GM12878 (cell line): Measurements from ENCODE around the gene CORO1C. TPM values are rescaled to one million over a fixed set of nuclear protein-coding genes. Genes with fewer than 3 reads are reported as not detected.

Source experiments
- ATAC-seq: fragments of 200-7000 bp; cut with Tn5 transposase; 3 replicates; pipeline ENCODE4 v1.9.1; 2020; ENCODE audit warnings: mild to moderate bottlenecking, moderate library complexity
- BruUV-seq: library from RNA; stranded (reverse); fragments of 400-500 nt; replicated peaks from 2 replicates; lab custom pipeline; 2021; lab: Mats Ljungman, UMichigan
- CTCF ChIA-PET: fragments of 300-600 bp; sonication (Branson Sonifier 250); formaldehyde crosslinking; extraction: SDS; loops from one replicate; lab custom pipeline; 2021; ENCODE audit warnings: inconsistent platforms; lab: Yijun Ruan, JAX
- POLR2A ChIA-PET: fragments of 350-600 bp; formaldehyde crosslinking; extraction: SDS; loops from one replicate; lab custom pipeline; 2021; ENCODE audit warnings: inconsistent platforms; lab: Charles Lee
- RAD21 ChIA-PET: fragments of 300-600 bp; sonication (Branson Sonifier 250); formaldehyde crosslinking; loops from one replicate; lab custom pipeline; 2023; ENCODE audit warnings: antibody characterized with exemption; ENCODE audit not compliant: unreplicated experiment; lab: Charles Lee
- SMC1A ChIA-PET: fragments of 300-600 bp; sonication (Branson Sonifier 250); formaldehyde crosslinking; loops from one replicate; lab custom pipeline; 2023; ENCODE audit not compliant: unreplicated experiment, uncharacterized antibody; lab: Charles Lee
- DNase-seq: peaks from one replicate; pipeline ENCODE4 v3.0.0-alpha.2; 2011; ENCODE audit warnings: low read depth, low spot score
- FAIRE-seq: peaks from 3 replicates; lab custom pipeline; 2011; peaks lifted over from hg19 to GRCh38; lab: Jason Lieb, UNC
- H2AFZ ChIP-seq: 2 replicates; pipeline ENCODE4 v1.6.0; 2011; ENCODE audit warnings: low read depth, low read length, control low read depth; ENCODE audit not compliant: control insufficient read depth
- H3K27ac ChIP-seq: 2 replicates; pipeline ENCODE4 v1.5.1; 2011; ENCODE audit warnings: control low read depth; ENCODE audit not compliant: control insufficient read depth, insufficient read depth
- H3K27me3 ChIP-seq, 2 experiments: replicated peaks in 1 of 2; 2 replicates each; pipeline versions ENCODE4 v1.6.0 to v1.6.1; 2011; ENCODE audit warnings: low read length in 1 of 2; ENCODE audit not compliant: control insufficient read depth in 2 of 2, insufficient read depth in 2 of 2
- H3K36me3 ChIP-seq, 2 experiments: 2 replicates each; pipeline ENCODE4 v1.5.1; 2011; ENCODE audit warnings: low read length in 1 of 2; ENCODE audit not compliant: control insufficient read depth in 2 of 2, insufficient read depth in 2 of 2
- H3K4me1 ChIP-seq: 2 replicates; pipeline ENCODE4 v1.6.1; 2011; ENCODE audit warnings: mild to moderate bottlenecking, low read length, moderate library complexity, mixed read lengths; ENCODE audit not compliant: control insufficient read depth, insufficient read depth
- H3K4me2 ChIP-seq: 2 replicates; pipeline ENCODE4 v1.6.0; 2011; ENCODE audit warnings: control low read depth; ENCODE audit not compliant: control insufficient read depth, insufficient read depth
- H3K4me3 ChIP-seq: fragments of 200-600 bp; sonication (generic); 2 replicates; pipeline ENCODE4 v1.5.1; 2016
- H3K79me2 ChIP-seq: 2 replicates; pipeline ENCODE4 v1.6.0; 2011; ENCODE audit warnings: low read length; ENCODE audit not compliant: control insufficient read depth, insufficient read depth
- H3K9ac ChIP-seq: 2 replicates; pipeline ENCODE4 v1.8.0; 2011; ENCODE audit warnings: low read length, control low read depth, mixed read lengths; ENCODE audit not compliant: control insufficient read depth, insufficient read depth
- H3K9me3 ChIP-seq: replicated peaks from 3 replicates; pipeline ENCODE4 v1.5.1; 2011; ENCODE audit warnings: mild to moderate bottlenecking, low read length; ENCODE audit not compliant: control insufficient read depth, insufficient read depth
- H4K20me1 ChIP-seq: 2 replicates; pipeline ENCODE4 v1.6.0; 2011; ENCODE audit not compliant: control insufficient read depth, insufficient read depth
- CUX1 ChIP-seq: IDR thresholded peaks from 2 replicates; pipeline ENCODE4 v1.6.1; 2012; ENCODE audit warnings: improper control_type of control experiment, low read depth, low read length; ENCODE audit not compliant: insufficient replicate concordance
- DPF2 ChIP-seq: fragments of 450-650 bp; IDR thresholded peaks from 2 replicates; pipeline ENCODE4 v1.6.1; 2017; ENCODE audit warnings: mild to moderate bottlenecking
- IKZF2 ChIP-seq, 2 experiments: fragments of 450-650 bp; IDR thresholded peaks; 2 replicates each; pipeline ENCODE4 v1.6.1; 2017; ENCODE audit warnings: mild to moderate bottlenecking in 2 of 2, moderate library complexity in 2 of 2
- RAD51 ChIP-seq: fragments of 450-650 bp; IDR thresholded peaks from 2 replicates; pipeline ENCODE4 v1.6.1; 2016; ENCODE audit warnings: moderate library complexity, mild to moderate bottlenecking, inconsistent platforms
- TBL1XR1 ChIP-seq: IDR thresholded peaks from 2 replicates; pipeline ENCODE4 v1.6.1; 2012; ENCODE audit warnings: low read depth, low read length, improper control_type of control experiment
- ZBTB40 ChIP-seq: fragments of 450-650 bp; IDR thresholded peaks from 2 replicates; pipeline ENCODE4 v1.6.1; 2016; ENCODE audit warnings: mild to moderate bottlenecking, moderate library complexity, borderline replicate concordance
- ZNF207 ChIP-seq: fragments of 450-650 bp; IDR thresholded peaks from 2 replicates; pipeline ENCODE4 v1.6.1; 2014; ENCODE audit warnings: antibody characterized with exemption, mild to moderate bottlenecking, borderline replicate concordance
- ZNF687 ChIP-seq: fragments of 450-650 bp; IDR thresholded peaks from 2 replicates; pipeline ENCODE4 v1.6.1; 2017; ENCODE audit warnings: mild to moderate bottlenecking, moderate library complexity
- WGBS: methylation state at CpG from one replicate; pipeline ENCODE4 v1.1.6; 2016; ENCODE audit warnings: low lambda C conversion rate; ENCODE audit not compliant: insufficient replicate concordance, insufficient coverage; ENCODE audit errors: missing lambda C conversion rate; 5-methylcytosine and 5-hydroxymethylcytosine counted together
- in situ Hi-C: fragments of 300-500 bp; cut with MboI; formaldehyde crosslinking; loops from 9 replicates; pipeline ENCODE4 v1.14.3; 2018; ENCODE audit warnings: mixed read lengths
- intact Hi-C: fragments of 100-400 bp; cut with micrococcal nuclease; formaldehyde crosslinking; loops from one replicate; pipeline ENCODE4 v1.14.2; 2022; ENCODE audit not compliant: unreplicated experiment
- polyA plus RNA-seq, 11 experiments: library from polyadenylated mRNA; depleted of rRNA in 4 of 11; unstranded in 6 of 11; stranded (reverse) in 5 of 11; fragments of >200 nt; fragmentation: Nextera tagmentation in 4 of 11; fragmentation: Illumina TruSeq in 1 of 11; extraction: Ambion mirVana in 4 of 11; extraction: Trizol in 1 of 11; gene quantifications; 1 replicate in 1 of 11; 2 replicates in 10 of 11; pipeline versions ENCODE4 v1.2.1 to v1.2.3, GENCODE V29; 2011 to 2016; ENCODE audit warnings: inconsistent platforms in 2 of 11, missing spikeins in 2 of 11, low read depth in 1 of 11
- total RNA-seq, 4 experiments: library from RNA; depleted of rRNA in 3 of 4; stranded (reverse); fragments of >200 nt in 3 of 4; fragmentation: Illumina TruSeq in 1 of 4; extraction: Trizol in 1 of 4; gene quantifications; 2 replicates each; pipeline versions ENCODE4 v1.2.1 to v1.2.3, GENCODE V29; 2013 to 2021

Gene CORO1C
- total and polyA plus RNA-seq, 10 of the 15 experiments (the other 5 are each of a cell fraction or from before 2014, with no cell fraction given), result 52.7 to 254 (median 171) TPM

- TSS peak; percentile 56 for BruUV-seq
- Histone ChIP-seq H3K27ac (peak overlapping the region; percentile 79), H3K4me3 (peak overlapping the region; percentile 88), H4K20me1 (no peaks in the 10 kb centered on the region), H3K36me3 (no peaks in the 10 kb centered on the region), H3K27me3 (no peaks in the 10 kb centered on the region), H3K9me3 (no peaks in the 10 kb centered on the region), H3K79me2 (peaks cover 61% of the 10 kb centered on the region), H3K4me2 (peak overlapping the region; percentile 90), H3K4me1 (peaks cover 18% of the 10 kb centered on the region), H2AFZ (no peak overlapping the region), H3K9ac (peak overlapping the region; percentile 90)
- ATAC-seq (no peak), DNase-seq (no peak), FAIRE-seq (no peak)
- ChIA-PET SMC1A (interaction anchor here (0.5 to 1.4 kb wide), 15 partner anchors 12 to 96 kb away, joined by 3 to 17 read pairs (median 4); no protein-coding TSS in a partner anchor), RAD21 (interaction anchor here (0.6 to 3.4 kb wide), 13 partner anchors 9 to 166 kb away, joined by 3 to 20 read pairs (median 5); partner anchors contain the start of gene SELPLG), POLR2A (interaction anchor here (0.8 to 1.4 kb wide), 14 partner anchors 9 to 161 kb away, joined by 3 to 11 read pairs (median 4); no protein-coding TSS in a partner anchor), CTCF (interaction anchor here (0.7 to 1.4 kb wide), 8 partner anchors 29 to 141 kb away, joined by 3 to 15 read pairs (median 4); no protein-coding TSS in a partner anchor)
- intact Hi-C loops (loop anchor here (2.0 to 5.0 kb wide), 2 partner anchors 39 to 123 kb away; no protein-coding TSS in a partner anchor), in situ Hi-C loops (no loop called here)
- 41% methylated on average over 15 of the region's 15 CpGs for WGBS
- TF ChIP-seq CUX1 (no peak), ZNF207 (no peak), ZBTB40 (no peak), IKZF2 (IDR thresholded peaks at IDR 0.05) (0 out of 4 replicates have a peak, but pooled peaks of 1 of the 2 experiments have one; percentile 48), ZNF687 (no peak), DPF2 (0 out of 2 replicates have a peak, but pooled peaks have one; percentile 32), TBL1XR1 (no peak), RAD51 (no peak)
These were observed 1.5 kb downstream of the CORO1C start for GRCh38 chr12:108729612-108730364.
